HG03025 (cell line): ENCODE measurements around the gene PSMB7.

ENCODE experiments used
- ATAC-seq: cut with Tn5 transposase; IDR thresholded peaks from one replicate; pipeline ENCODE4 v1.9.1; 2021; ENCODE audit warnings: mild to moderate bottlenecking, moderate library complexity; ENCODE audit not compliant: unreplicated experiment, low FRiP score

Gene PSMB7

GRCh38 chr9:124332361-124333202, 82.7 kb downstream of the PSMB7 start:
- no peak for ATAC-seq

GRCh38 chr9:124331580-124331979, 83.7 kb downstream of the PSMB7 start:
- ATAC-seq: no peak

- ATAC-seq: no peak
These were observed 85.1 kb downstream of the PSMB7 start for GRCh38 chr9:124330011-124330697.

GRCh38 chr9:124329206-124329792, 85.9 kb downstream of the PSMB7 start:
- ATAC-seq: no peak

GRCh38 chr9:124328285-124328684, 87.0 kb downstream of the PSMB7 start:
- no peak for ATAC-seq

- ATAC-seq: no peak
These were observed 87.8 kb downstream of the PSMB7 start for GRCh38 chr9:124327491-124327890.

GRCh38 chr9:124326378-124326777, 88.9 kb downstream of the PSMB7 start:
- no peak for ATAC-seq

- no peak for ATAC-seq
These were observed 89.4 kb downstream of the PSMB7 start for GRCh38 chr9:124325816-124326215.

GRCh38 chr9:124323904-124324303, 91.3 kb downstream of the PSMB7 start:
- ATAC-seq: no peak

GRCh38 chr9:124322618-124323432, 92.4 kb downstream of the PSMB7 start:
- no peak for ATAC-seq

GRCh38 chr9:124321935-124322334, 93.3 kb downstream of the PSMB7 start:
- ATAC-seq: no peak

- ATAC-seq: no peak
These were observed 93.8 kb downstream of the PSMB7 start for GRCh38 chr9:124321416-124321815.

GRCh38 chr9:124320062-124320973, 94.9 kb downstream of the PSMB7 start:
- no peak for ATAC-seq

- ATAC-seq: no peak
These were observed 99.4 kb downstream of the PSMB7 start for GRCh38 chr9:124315882-124316281.

- no peak for ATAC-seq
These were observed 101.3 kb downstream of the PSMB7 start for GRCh38 chr9:124313940-124314339.

- no peak for ATAC-seq
These were observed 102.7 kb downstream of the PSMB7 start for GRCh38 chr9:124312290-124313265.

GRCh38 chr9:124311283-124311682, 104.0 kb downstream of the PSMB7 start:
- no peak for ATAC-seq

- ATAC-seq: no peak
These were observed 105.6 kb downstream of the PSMB7 start for GRCh38 chr9:124309667-124310084.
